Measurements from ENCODE around the gene YWHAH.

GRCh38 chr22:31917227-31917921 is 27.0 kb upstream of the YWHAH start:
- no peak for TF ChIP-seq EZH2 (IDR thresholded peaks at IDR 0.05; ENCODE audit: insufficient read depth, poor library complexity, severe bottlenecking)
- TF ChIP-seq EZH2phosphoT487 (IDR thresholded peaks at IDR 0.05; ENCODE audit: insufficient read depth, low read depth) = no peak

All from GM23248 (cell line).